Natural killer cell (primary cell): ENCODE measurements around the gene TUBG1. TPM values are rescaled to one million over a fixed set of nuclear protein-coding genes. Genes with fewer than 3 reads are reported as not detected.
"Not testable (repeated sequence)": the region's sequence is repeated elsewhere in the genome, so short reads cannot be mapped to it uniquely, and the experiment has no call there.

Source experiments
- ATAC-seq, 3 donors: fragments of 150-1000 bp in 2 of 3; fragments of 200-7000 bp in 1 of 3; cut with Tn5 transposase; 1 replicate in 1 of 3; 2 replicates in 2 of 3; pipeline ENCODE4 v1.10.0; 2021; ENCODE audit warnings: mild to moderate bottlenecking in 2 of 3, moderate library complexity in 2 of 3
- DNase-seq, 2 donors: peaks; one replicate each; pipeline versions ENCODE4 v3.0.0 to v3.0.0-alpha.2; 2013 to 2021; ENCODE audit warnings: mixed read lengths in 1 of 2
- H3K27ac ChIP-seq: one replicate; pipeline ENCODE4 v1.5.1; 2013; ENCODE audit warnings: mild to moderate bottlenecking, low read length
- H3K27me3 ChIP-seq: one replicate; pipeline ENCODE4 v1.6.1; 2013; ENCODE audit warnings: low read length; ENCODE audit not compliant: control insufficient read depth, insufficient read depth
- H3K36me3 ChIP-seq: one replicate; pipeline ENCODE4 v1.6.1; 2013; ENCODE audit warnings: low read length; ENCODE audit not compliant: control insufficient read depth, insufficient read depth
- H3K4me1 ChIP-seq: one replicate; pipeline ENCODE4 v1.6.1; 2013; ENCODE audit warnings: low read length; ENCODE audit not compliant: control insufficient read depth, insufficient read depth
- H3K4me3 ChIP-seq: one replicate; pipeline ENCODE4 v1.5.1; 2013; ENCODE audit warnings: low read length
- H3K9me3 ChIP-seq: one replicate; pipeline ENCODE4 v1.6.1; 2013; ENCODE audit warnings: low read length; ENCODE audit not compliant: control insufficient read depth, insufficient read depth
- H3K27ac Mint-ChIP-seq, 2 donors: one replicate each; pipeline ENCODE4 v1.8.0; 2022; ENCODE audit warnings: mild to moderate bottlenecking in 2 of 2, mixed read lengths in 2 of 2, moderate library complexity in 1 of 2
- H3K27me3 Mint-ChIP-seq, 2 donors: one replicate each; pipeline ENCODE4 v1.8.0; 2022; ENCODE audit warnings: low read depth in 2 of 2, mixed read lengths in 2 of 2
- H3K36me3 Mint-ChIP-seq: one replicate; pipeline ENCODE4 v1.8.0; 2022; ENCODE audit warnings: mixed read lengths
- H3K4me1 Mint-ChIP-seq, 2 donors: one replicate each; pipeline ENCODE4 v1.8.0; 2022; ENCODE audit warnings: mixed read lengths in 2 of 2
- H3K4me3 Mint-ChIP-seq: one replicate; pipeline ENCODE4 v1.8.0; 2022; ENCODE audit warnings: mild to moderate bottlenecking, moderate library complexity, mixed read lengths
- H3K9me3 Mint-ChIP-seq, 2 donors: one replicate each; pipeline ENCODE4 v1.8.0; 2022; ENCODE audit warnings: mixed read lengths in 2 of 2
- WGBS: methylation state at CpG from one replicate; pipeline ENCODE4 v1.1.7; 2013; ENCODE audit warnings: missing lambda C conversion rate; ENCODE audit not compliant: insufficient coverage; 5-methylcytosine and 5-hydroxymethylcytosine counted together
- intact Hi-C: fragments of 100-400 bp; cut with micrococcal nuclease; formaldehyde crosslinking; loops from one replicate; pipeline ENCODE4 v1.14.2; 2022
- total RNA-seq, 4 donors: library from RNA; stranded (reverse); fragments of 120-200 nt in 1 of 4; gene quantifications; one replicate each; pipeline versions ENCODE4 v1.2.3 to v1.2.4, GENCODE V29; 2013 to 2022
- TF ChIP-seq, protein P1 (sequence below): fragments of 200-600 bp; IDR thresholded peaks from one replicate; pipeline ENCODE4 v1.8.0; 2022; ENCODE audit warnings: antibody characterized with exemption

Gene TUBG1
- total RNA-seq, 3 donors from 2014 or later (not counting 1 experiment from before 2014, with no cell fraction given): 9.7 to 16.5 (median 13.0) TPM

- WGBS: 94% methylated on average over 1 of the region's 2 CpGs
- H3K36me3 Mint-ChIP-seq: no peaks in the 10 kb centered on the region
- no peak overlapping the region for H3K4me3 ChIP-seq
- no peak overlapping the region for H3K27ac ChIP-seq
- H3K27me3 ChIP-seq: no peaks in the 10 kb centered on the region
- DNase-seq (no peak), ATAC-seq (no peak)
- no peaks in the 10 kb centered on the region for H3K9me3 ChIP-seq
- intact Hi-C loops: no loop called here
- no peaks in the 10 kb centered on the region for H3K36me3 ChIP-seq
- H3K27me3 Mint-ChIP-seq: no peaks in the 10 kb centered on the region
- peaks cover 9% of the 10 kb centered on the region for H3K4me1 ChIP-seq
- H3K4me1 Mint-ChIP-seq: peaks cover 7 to 8% of the 10 kb centered on the region in 2 donors
- no peaks in the 10 kb centered on the region for H3K9me3 Mint-ChIP-seq
- no peak overlapping the region for H3K27ac Mint-ChIP-seq
- no peak overlapping the region for H3K4me3 Mint-ChIP-seq
- TF ChIP-seq, protein P1, sequence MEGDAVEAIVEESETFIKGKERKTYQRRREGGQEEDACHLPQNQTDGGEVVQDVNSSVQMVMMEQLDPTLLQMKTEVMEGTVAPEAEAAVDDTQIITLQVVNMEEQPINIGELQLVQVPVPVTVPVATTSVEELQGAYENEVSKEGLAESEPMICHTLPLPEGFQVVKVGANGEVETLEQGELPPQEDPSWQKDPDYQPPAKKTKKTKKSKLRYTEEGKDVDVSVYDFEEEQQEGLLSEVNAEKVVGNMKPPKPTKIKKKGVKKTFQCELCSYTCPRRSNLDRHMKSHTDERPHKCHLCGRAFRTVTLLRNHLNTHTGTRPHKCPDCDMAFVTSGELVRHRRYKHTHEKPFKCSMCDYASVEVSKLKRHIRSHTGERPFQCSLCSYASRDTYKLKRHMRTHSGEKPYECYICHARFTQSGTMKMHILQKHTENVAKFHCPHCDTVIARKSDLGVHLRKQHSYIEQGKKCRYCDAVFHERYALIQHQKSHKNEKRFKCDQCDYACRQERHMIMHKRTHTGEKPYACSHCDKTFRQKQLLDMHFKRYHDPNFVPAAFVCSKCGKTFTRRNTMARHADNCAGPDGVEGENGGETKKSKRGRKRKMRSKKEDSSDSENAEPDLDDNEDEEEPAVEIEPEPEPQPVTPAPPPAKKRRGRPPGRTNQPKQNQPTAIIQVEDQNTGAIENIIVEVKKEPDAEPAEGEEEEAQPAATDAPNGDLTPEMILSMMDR: no peak
Observed at GRCh38 chr17:42623271-42623670, 13.8 kb downstream of the TUBG1 start.

DNA sequence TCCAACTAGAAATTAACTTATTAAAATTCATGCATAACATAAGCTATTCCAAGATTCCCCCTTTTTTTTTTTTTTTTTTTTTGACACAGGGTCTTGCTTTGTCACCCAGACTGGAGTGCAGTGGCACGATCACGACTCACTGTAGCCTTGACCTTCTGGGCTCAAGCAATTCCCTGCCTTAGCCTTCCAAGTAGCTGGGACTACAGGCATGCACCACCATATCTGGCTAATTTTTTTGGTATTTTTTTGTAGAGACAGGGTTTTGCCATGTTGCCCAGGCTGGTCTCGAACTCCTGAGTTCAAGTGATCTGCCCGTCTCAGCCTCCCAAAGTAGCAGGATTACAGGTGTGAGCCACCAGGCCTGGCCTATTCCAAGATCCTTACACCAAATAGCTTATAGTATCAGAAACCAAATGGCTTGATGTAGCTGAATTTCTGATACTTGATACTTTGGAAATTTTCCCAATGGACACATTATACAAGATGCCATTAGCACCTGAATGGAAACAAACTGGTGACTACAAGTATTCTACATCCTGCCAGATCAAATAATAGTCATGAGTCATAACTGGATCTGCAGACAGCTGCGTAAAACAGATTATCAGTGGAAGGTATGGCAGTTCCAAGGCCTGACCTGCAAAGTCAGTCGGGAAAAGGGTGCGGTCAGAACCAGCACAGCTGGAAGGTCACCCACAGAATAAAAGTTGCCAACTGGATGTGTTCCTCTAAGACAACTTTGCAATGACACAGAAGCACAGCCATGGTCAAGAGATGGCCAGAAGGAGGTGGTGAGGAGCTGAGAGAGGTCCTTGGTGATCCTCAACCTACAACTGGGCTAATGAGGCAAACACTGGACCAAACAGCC lies 14.5 kb downstream of the TUBG1 start:
- Histone ChIP-seq H3K4me3 (no peak overlapping the region), H3K27me3 (no peaks in the 10 kb centered on the region), H3K4me1 (peaks cover 2% of the 10 kb centered on the region), H3K36me3 (no peaks in the 10 kb centered on the region), H3K9me3 (no peaks in the 10 kb centered on the region), H3K27ac (no peak overlapping the region)
- no peak overlapping the region for H3K27ac Mint-ChIP-seq
- H3K9me3 Mint-ChIP-seq: no peaks in the 10 kb centered on the region
- WGBS: 94% methylated on average over 7 of the region's 7 CpGs
- no peak for ATAC-seq
- peaks cover under 1 to 1% of the 10 kb centered on the region in 2 donors for H3K4me1 Mint-ChIP-seq
- no peak for DNase-seq
- intact Hi-C loops: no loop called here
- no peaks in the 10 kb centered on the region for H3K27me3 Mint-ChIP-seq
- H3K4me3 Mint-ChIP-seq: no peak overlapping the region
- TF ChIP-seq, protein P1: no peak
- H3K36me3 Mint-ChIP-seq: no peaks in the 10 kb centered on the region

DNA sequence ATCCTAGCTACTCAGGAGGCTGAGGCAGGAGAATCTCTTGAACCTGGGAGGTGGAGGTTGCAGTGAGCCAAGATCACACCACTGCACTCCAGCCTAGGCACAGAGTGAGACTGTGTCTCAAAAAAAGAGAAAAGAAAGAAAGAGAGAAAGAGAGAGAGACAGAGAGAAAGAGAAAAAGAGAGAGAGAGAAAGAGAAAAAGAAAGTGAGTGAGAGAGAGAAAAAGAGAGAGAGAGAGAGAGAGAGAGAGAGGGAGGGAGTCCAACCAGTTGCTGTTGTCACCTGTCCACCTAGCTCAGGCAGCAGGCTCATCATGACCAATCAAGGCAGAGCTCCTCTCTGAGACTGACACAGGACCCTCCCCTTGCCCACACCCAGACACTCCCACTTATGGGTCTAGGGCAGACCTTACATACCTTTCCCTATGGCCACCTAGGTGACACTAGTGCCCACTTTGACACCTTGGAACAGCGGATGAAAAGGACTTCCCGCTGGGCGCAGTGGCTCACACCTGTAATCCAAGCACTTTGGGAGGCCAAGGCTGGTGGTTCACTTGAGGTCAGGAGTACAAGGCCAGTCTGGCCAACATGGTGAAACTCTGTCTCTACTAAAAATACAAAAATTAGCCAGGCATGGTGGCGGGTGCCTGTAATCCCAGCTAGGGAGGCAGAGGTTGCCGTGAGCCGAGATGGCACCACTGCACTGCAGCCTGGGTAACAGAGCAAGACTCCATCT lies 17.7 kb downstream of the TUBG1 start:
- H3K9me3 ChIP-seq, H3K4me1 ChIP-seq, DNase-seq, H3K36me3 Mint-ChIP-seq, ATAC-seq, H3K27ac Mint-ChIP-seq, H3K27ac ChIP-seq, intact Hi-C loops, H3K27me3 ChIP-seq, H3K4me1 Mint-ChIP-seq, H3K36me3 ChIP-seq, H3K4me3 ChIP-seq, H3K9me3 Mint-ChIP-seq, H3K27me3 Mint-ChIP-seq, H3K4me3 Mint-ChIP-seq: not testable (repeated sequence)
- 96% methylated on average over 4 of the region's 6 CpGs for WGBS

GRCh38 chr17:42629411-42630009 lies 20.0 kb downstream of the TUBG1 start:
- no peaks in the 10 kb centered on the region for H3K9me3 ChIP-seq
- WGBS: 98% methylated on average over 2 of the region's 3 CpGs
- no peak overlapping the region for H3K27ac ChIP-seq
- no peaks in the 10 kb centered on the region for H3K36me3 Mint-ChIP-seq
- H3K36me3 ChIP-seq: no peaks in the 10 kb centered on the region
- TF ChIP-seq, protein P1: no peak
- intact Hi-C loops: no loop called here
- no peak overlapping the region for H3K4me3 Mint-ChIP-seq
- no peak overlapping the region for H3K27ac Mint-ChIP-seq
- H3K4me1 ChIP-seq: no peaks in the 10 kb centered on the region
- no peaks in the 10 kb centered on the region for H3K4me1 Mint-ChIP-seq
- no peak for DNase-seq
- H3K27me3 ChIP-seq: no peaks in the 10 kb centered on the region
- no peak overlapping the region for H3K4me3 ChIP-seq
- no peaks in the 10 kb centered on the region for H3K9me3 Mint-ChIP-seq
- ATAC-seq: no peak
- H3K27me3 Mint-ChIP-seq: no peaks in the 10 kb centered on the region
